Upper lobe of left lung (tissue), 4 donors: Measurements from ENCODE around the gene ERI3.

Experiments
- CTCF ChIP-seq, 6 experiments: fragments of 450-650 bp in 4 of 6; fragments of 200-600 bp in 2 of 6; sonication (generic) in 2 of 6; IDR thresholded peaks; one replicate each; pipeline ENCODE4 v1.5.1; 2016 to 2019; ENCODE audit warnings: antibody characterized with exemption in 6 of 6
- EP300 ChIP-seq, 4 donors: sonication (generic); formaldehyde crosslinking; IDR thresholded peaks; one replicate each; pipeline ENCODE4 v1.5.1; 2017; ENCODE audit warnings: antibody characterized with exemption in 4 of 4, control low read depth in 2 of 4
- POLR2A ChIP-seq, 4 donors: fragments of 450-650 bp; IDR thresholded peaks; one replicate each; pipeline ENCODE4 v1.5.1; 2016 to 2017; ENCODE audit warnings: antibody characterized with exemption in 4 of 4, mild to moderate bottlenecking in 2 of 4
- POLR2AphosphoS5 ChIP-seq, 2 donors: sonication (generic); formaldehyde crosslinking; IDR thresholded peaks; one replicate each; pipeline ENCODE4 v1.5.1; 2017; ENCODE audit warnings: antibody characterized with exemption in 2 of 2

- TF ChIP-seq CTCF (IDR thresholded peaks at IDR 0.05), result no peak
- no peak for TF ChIP-seq POLR2A (IDR thresholded peaks at IDR 0.05)
- TF ChIP-seq POLR2AphosphoS5 (IDR thresholded peaks at IDR 0.05), result no peak
- TF ChIP-seq EP300 (IDR thresholded peaks at IDR 0.05), result no peak
These were observed 2.7 kb upstream of the ERI3 start for GRCh38 chr1:44357710-44358109.
